ENCODE measurements around the gene WDR93. TPM values are rescaled to one million over a fixed set of nuclear protein-coding genes. Genes with fewer than 3 reads are reported as not detected.

WDR93 gene
- total RNA-seq, 1 experiment from 2014 or later: not detected

- Histone ChIP-seq H3K4me1 (no peaks in the 10 kb centered on the region), H3K9me3 (replicated peaks) (no peaks in the 10 kb centered on the region), H3K36me3 (no peaks in the 10 kb centered on the region), H3K27ac (no peak overlapping the region), H3K27me3 (0 out of 2 replicates have a peak, but pooled peaks cover 5% of the 10 kb centered on the region), H3K4me3 (no peak overlapping the region)
- no peak for DNase-seq
Measured at GRCh38 chr15:89693091-89693490, 2.5 kb downstream of the WDR93 start.

GRCh38 chr15:89693696-89694095 lies 3.1 kb downstream of the WDR93 start:
- no peak overlapping the region for H3K4me3 ChIP-seq
- 0 out of 2 replicates have a peak, but pooled peaks cover 5% of the 10 kb centered on the region for H3K27me3 ChIP-seq
- H3K36me3 ChIP-seq: no peaks in the 10 kb centered on the region
- H3K9me3 ChIP-seq (replicated peaks): no peaks in the 10 kb centered on the region
- no peak overlapping the region for H3K27ac ChIP-seq
- H3K4me1 ChIP-seq: no peaks in the 10 kb centered on the region
- no peak for DNase-seq

- Histone ChIP-seq H3K27ac (no peak overlapping the region), H3K9me3 (replicated peaks) (no peaks in the 10 kb centered on the region), H3K27me3 (0 out of 2 replicates have a peak, but pooled peaks cover 5% of the 10 kb centered on the region), H3K4me3 (no peak overlapping the region), H3K36me3 (no peaks in the 10 kb centered on the region), H3K4me1 (no peaks in the 10 kb centered on the region)
- no peak for DNase-seq
Measured at GRCh38 chr15:89695198-89695597, 4.6 kb downstream of the WDR93 start.

GRCh38 chr15:89704411-89704810 lies 13.8 kb downstream of the WDR93 start:
- H3K27me3 ChIP-seq: peaks cover 13% of the 10 kb centered on the region; the same call in 1 of the 2 replicates
- H3K4me3 ChIP-seq: no peak overlapping the region
- no peak for DNase-seq
- no peaks in the 10 kb centered on the region for H3K9me3 ChIP-seq (replicated peaks)
- no peaks in the 10 kb centered on the region for H3K4me1 ChIP-seq
- H3K36me3 ChIP-seq: no peaks in the 10 kb centered on the region
- H3K27ac ChIP-seq: no peak overlapping the region

- H3K27ac ChIP-seq: no peak overlapping the region
- no peaks in the 10 kb centered on the region for H3K9me3 ChIP-seq (replicated peaks)
- H3K4me1 ChIP-seq: no peaks in the 10 kb centered on the region
- H3K27me3 ChIP-seq: peaks cover 9% of the 10 kb centered on the region; the same call in 1 of the 2 replicates
- DNase-seq: no peak
- H3K36me3 ChIP-seq: no peaks in the 10 kb centered on the region
- no peak overlapping the region for H3K4me3 ChIP-seq
Measured at GRCh38 chr15:89707577-89707976, 17.0 kb downstream of the WDR93 start.

GRCh38 chr15:89714775-89715174 lies 24.2 kb downstream of the WDR93 start:
- no peak overlapping the region for H3K27ac ChIP-seq
- no peaks in the 10 kb centered on the region for H3K4me1 ChIP-seq
- no peaks in the 10 kb centered on the region for H3K36me3 ChIP-seq
- H3K4me3 ChIP-seq: no peak overlapping the region
- H3K27me3 ChIP-seq: 0 out of 2 replicates have a peak, but pooled peaks cover 3% of the 10 kb centered on the region
- no peaks in the 10 kb centered on the region for H3K9me3 ChIP-seq (replicated peaks)
- DNase-seq: no peak

- no peaks in the 10 kb centered on the region for H3K36me3 ChIP-seq
- no peak for DNase-seq
- H3K27me3 ChIP-seq: no peaks in the 10 kb centered on the region
- H3K4me1 ChIP-seq: no peaks in the 10 kb centered on the region
- H3K27ac ChIP-seq: no peak overlapping the region
- no peaks in the 10 kb centered on the region for H3K9me3 ChIP-seq (replicated peaks)
- H3K4me3 ChIP-seq: no peak overlapping the region
Measured at GRCh38 chr15:89723031-89723430, 32.4 kb downstream of the WDR93 start.

- no peaks in the 10 kb centered on the region for H3K4me1 ChIP-seq
- no peaks in the 10 kb centered on the region for H3K36me3 ChIP-seq
- no peak for DNase-seq
- H3K27ac ChIP-seq: no peak overlapping the region
- no peaks in the 10 kb centered on the region for H3K9me3 ChIP-seq (replicated peaks)
- H3K4me3 ChIP-seq: no peak overlapping the region
- H3K27me3 ChIP-seq: no peaks in the 10 kb centered on the region; the same call in 1 of the 2 replicates
Measured at GRCh38 chr15:89724621-89725020, 34.0 kb downstream of the WDR93 start.

GRCh38 chr15:89725064-89725463 lies 34.5 kb downstream of the WDR93 start:
- Histone ChIP-seq H3K36me3 (no peaks in the 10 kb centered on the region), H3K27me3 (no peaks in the 10 kb centered on the region; the same call in 1 of the 2 replicates), H3K4me3 (no peak overlapping the region), H3K27ac (no peak overlapping the region), H3K9me3 (replicated peaks) (no peaks in the 10 kb centered on the region), H3K4me1 (no peaks in the 10 kb centered on the region)
- DNase-seq: no peak

- Histone ChIP-seq H3K4me3 (no peak overlapping the region), H3K27me3 (no peaks in the 10 kb centered on the region; the same call in 1 of the 2 replicates), H3K4me1 (no peaks in the 10 kb centered on the region), H3K9me3 (replicated peaks) (no peaks in the 10 kb centered on the region), H3K36me3 (no peaks in the 10 kb centered on the region), H3K27ac (no peak overlapping the region)
- no peak for DNase-seq
Measured at GRCh38 chr15:89728254-89728653, 37.6 kb downstream of the WDR93 start.

GRCh38 chr15:89731275-89731674 lies 40.7 kb downstream of the WDR93 start:
- Histone ChIP-seq H3K9me3 (replicated peaks) (no peaks in the 10 kb centered on the region), H3K27me3 (no peaks in the 10 kb centered on the region; the same call in 1 of the 2 replicates), H3K27ac (no peak overlapping the region), H3K36me3 (no peaks in the 10 kb centered on the region), H3K4me1 (no peaks in the 10 kb centered on the region), H3K4me3 (no peak overlapping the region)
- no peak for DNase-seq

- H3K36me3 ChIP-seq: no peaks in the 10 kb centered on the region
- H3K27ac ChIP-seq: no peak overlapping the region
- DNase-seq: no peak
- H3K9me3 ChIP-seq (replicated peaks): no peaks in the 10 kb centered on the region
- no peaks in the 10 kb centered on the region for H3K4me1 ChIP-seq
- H3K4me3 ChIP-seq: no peak overlapping the region
- H3K27me3 ChIP-seq: no peaks in the 10 kb centered on the region; the same call in 1 of the 2 replicates
Measured at GRCh38 chr15:89732451-89733172, 42.0 kb downstream of the WDR93 start.

- no peak overlapping the region for H3K4me3 ChIP-seq
- no peaks in the 10 kb centered on the region for H3K27me3 ChIP-seq
- H3K27ac ChIP-seq: no peak overlapping the region
- DNase-seq: no peak
- no peaks in the 10 kb centered on the region for H3K4me1 ChIP-seq
- H3K36me3 ChIP-seq: no peaks in the 10 kb centered on the region
- H3K9me3 ChIP-seq (replicated peaks): no peaks in the 10 kb centered on the region
Measured at GRCh38 chr15:89735773-89736172, 45.2 kb downstream of the WDR93 start.

- no peaks in the 10 kb centered on the region for H3K36me3 ChIP-seq
- peaks cover 6% of the 10 kb centered on the region; the same call in 1 of the 2 replicates for H3K27me3 ChIP-seq
- no peak overlapping the region for H3K27ac ChIP-seq
- no peaks in the 10 kb centered on the region for H3K4me1 ChIP-seq
- H3K4me3 ChIP-seq: no peak overlapping the region
- H3K9me3 ChIP-seq (replicated peaks): no peaks in the 10 kb centered on the region
- DNase-seq: peak; percentile 49 to 83
Measured at GRCh38 chr15:89740137-89740536, 49.5 kb downstream of the WDR93 start.

- no peak for DNase-seq
- Histone ChIP-seq H3K9me3 (replicated peaks) (no peaks in the 10 kb centered on the region), H3K27me3 (peaks cover 6% of the 10 kb centered on the region; the same call in 1 of the 2 replicates), H3K4me3 (no peak overlapping the region), H3K36me3 (no peaks in the 10 kb centered on the region), H3K4me1 (no peaks in the 10 kb centered on the region), H3K27ac (no peak overlapping the region)
Measured at GRCh38 chr15:89743011-89743410, 52.4 kb downstream of the WDR93 start.

GRCh38 chr15:89743594-89743993 lies 53.0 kb downstream of the WDR93 start:
- peaks cover 6% of the 10 kb centered on the region; the same call in 1 of the 2 replicates for H3K27me3 ChIP-seq
- H3K27ac ChIP-seq: no peak overlapping the region
- no peak for DNase-seq
- H3K4me3 ChIP-seq: no peak overlapping the region
- no peaks in the 10 kb centered on the region for H3K36me3 ChIP-seq
- no peaks in the 10 kb centered on the region for H3K4me1 ChIP-seq
- H3K9me3 ChIP-seq (replicated peaks): no peaks in the 10 kb centered on the region

Data from SJCRH30 (cell line).